NCI-H2196 (cell line): ENCODE results near the gene MYO9B.
A peak's percentile ranks its signal among the peaks of the same experiment; 100 is the strongest.
"Not testable (repeated sequence)": the region's sequence is repeated elsewhere in the genome, so short reads cannot be mapped to it uniquely, and the experiment has no call there.

Experiments
- DNase-seq: peaks from one replicate; lab custom pipeline; 2025; ENCODE audit not compliant: unreplicated experiment; lab: John Stamatoyannopoulos, UW

Gene MYO9B

DNA sequence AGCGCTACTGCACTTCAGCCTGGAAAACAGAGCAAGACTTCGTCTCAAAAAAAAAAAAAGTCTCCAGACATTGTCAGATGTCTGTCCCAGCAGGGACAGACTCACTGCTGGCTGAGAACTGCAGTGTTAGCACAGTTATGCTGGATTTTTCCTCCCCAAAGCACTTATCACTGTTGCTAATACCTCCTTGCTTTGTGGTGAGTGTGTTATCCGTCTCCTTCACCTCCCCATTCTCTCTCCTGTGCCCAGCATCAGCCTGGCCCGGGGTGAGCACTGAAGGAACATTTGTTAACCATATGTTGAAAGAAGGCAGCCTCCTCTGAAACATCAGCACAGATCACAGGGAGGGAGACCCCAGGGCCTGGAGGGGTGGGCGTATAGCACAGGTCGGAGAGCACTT is 11.3 kb downstream of the MYO9B start:
- no peak for DNase-seq

GRCh38 chr19:17088552-17088951 is 13.0 kb downstream of the MYO9B start:
- DNase-seq, result no peak

GRCh38 chr19:17090583-17090982 is 15.0 kb downstream of the MYO9B start:
- DNase-seq, result no peak

DNA sequence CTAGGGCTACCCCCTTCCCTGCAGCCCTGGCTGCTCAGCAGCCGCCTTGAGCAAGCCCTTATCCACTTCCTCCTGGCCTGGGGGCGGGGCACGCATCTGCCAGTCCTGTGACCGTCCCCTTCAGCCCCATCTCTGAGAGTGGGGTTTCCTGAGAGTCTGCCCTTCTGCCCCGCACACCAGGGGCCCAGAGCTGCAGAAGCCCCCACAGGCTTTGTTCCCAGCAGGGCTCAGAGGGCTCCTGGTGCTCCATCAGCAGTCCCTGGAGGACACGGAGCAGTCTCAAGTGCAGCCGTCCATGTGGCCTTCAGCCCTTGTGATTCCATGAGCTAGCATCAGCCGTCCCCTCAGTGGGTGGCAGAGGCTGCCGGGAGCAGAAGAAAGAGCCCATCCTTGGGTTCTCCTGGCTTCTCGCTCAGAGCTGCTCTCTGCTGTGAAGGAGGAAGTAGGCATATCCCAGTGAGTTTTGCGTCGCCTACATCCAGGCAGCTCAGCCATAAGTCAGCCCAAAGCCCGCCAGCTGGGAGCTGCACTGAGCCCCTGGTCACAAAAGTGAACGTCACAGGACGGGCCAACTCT is 16.3 kb downstream of the MYO9B start:
- no peak for DNase-seq

GRCh38 chr19:17092696-17093095 is 17.1 kb downstream of the MYO9B start:
- no peak for DNase-seq

- not testable (repeated sequence) for DNase-seq
Measured at GRCh38 chr19:17094694-17095093, 19.1 kb downstream of the MYO9B start.

DNA sequence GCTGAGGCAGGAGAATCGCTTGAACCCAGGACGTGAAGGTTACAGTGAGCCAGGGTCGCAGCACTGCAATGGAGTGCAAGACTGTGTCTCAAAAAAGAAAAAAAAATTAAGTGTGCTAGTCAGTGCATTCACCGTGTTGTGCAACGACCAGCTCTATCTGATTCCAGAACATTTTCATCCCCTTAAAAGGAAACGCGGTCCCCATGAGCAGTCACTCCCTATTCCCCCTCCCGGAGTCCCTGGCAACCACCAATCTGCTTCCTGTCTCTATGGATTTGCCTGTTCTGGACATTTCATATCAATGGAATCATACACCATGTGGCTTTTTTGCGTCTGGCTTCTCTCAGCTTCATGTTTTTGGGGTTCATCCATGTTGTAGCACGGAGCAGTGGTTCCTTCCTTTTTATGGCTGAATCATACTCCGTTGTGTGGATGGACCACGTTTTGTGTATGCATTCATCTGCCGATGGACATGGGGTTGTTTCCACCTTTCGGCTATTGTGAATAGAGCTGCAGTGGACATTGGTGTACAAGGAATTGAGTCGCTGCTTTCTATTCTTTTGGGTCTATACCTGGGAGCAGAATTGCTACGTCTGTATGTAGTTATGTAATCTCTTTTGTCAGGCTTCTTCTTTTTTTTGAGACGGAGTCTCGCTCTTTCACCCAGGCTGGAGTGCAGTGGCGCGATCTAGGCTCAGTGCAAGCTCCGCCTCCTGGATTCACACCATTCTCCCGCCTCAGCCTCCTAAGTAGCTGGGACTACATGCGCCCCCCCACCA is 19.8 kb downstream of the MYO9B start:
- DNase-seq, result no peak

- DNase-seq, result no peak
Measured at GRCh38 chr19:17097593-17098126, 22.1 kb downstream of the MYO9B start.

DNA sequence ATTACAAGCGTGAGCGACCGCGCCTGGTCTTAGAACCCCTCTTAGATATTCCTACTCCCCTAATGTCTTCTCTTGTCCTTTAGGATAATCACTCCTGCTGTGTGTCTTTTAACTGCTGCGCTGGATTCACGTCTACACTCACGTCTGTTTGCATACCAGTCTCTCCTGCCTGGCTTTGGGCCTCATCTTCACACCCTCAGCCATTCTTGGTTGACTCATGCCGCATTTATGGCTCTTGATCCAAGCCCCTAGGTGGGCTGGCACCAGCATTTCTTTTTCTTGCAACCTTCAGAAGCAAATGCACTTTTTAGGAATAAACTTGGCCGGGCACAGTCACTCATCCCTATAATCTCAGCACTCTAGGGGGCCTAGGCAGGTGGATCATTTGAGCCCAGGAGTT is 22.7 kb downstream of the MYO9B start:
- no peak for DNase-seq

DNA sequence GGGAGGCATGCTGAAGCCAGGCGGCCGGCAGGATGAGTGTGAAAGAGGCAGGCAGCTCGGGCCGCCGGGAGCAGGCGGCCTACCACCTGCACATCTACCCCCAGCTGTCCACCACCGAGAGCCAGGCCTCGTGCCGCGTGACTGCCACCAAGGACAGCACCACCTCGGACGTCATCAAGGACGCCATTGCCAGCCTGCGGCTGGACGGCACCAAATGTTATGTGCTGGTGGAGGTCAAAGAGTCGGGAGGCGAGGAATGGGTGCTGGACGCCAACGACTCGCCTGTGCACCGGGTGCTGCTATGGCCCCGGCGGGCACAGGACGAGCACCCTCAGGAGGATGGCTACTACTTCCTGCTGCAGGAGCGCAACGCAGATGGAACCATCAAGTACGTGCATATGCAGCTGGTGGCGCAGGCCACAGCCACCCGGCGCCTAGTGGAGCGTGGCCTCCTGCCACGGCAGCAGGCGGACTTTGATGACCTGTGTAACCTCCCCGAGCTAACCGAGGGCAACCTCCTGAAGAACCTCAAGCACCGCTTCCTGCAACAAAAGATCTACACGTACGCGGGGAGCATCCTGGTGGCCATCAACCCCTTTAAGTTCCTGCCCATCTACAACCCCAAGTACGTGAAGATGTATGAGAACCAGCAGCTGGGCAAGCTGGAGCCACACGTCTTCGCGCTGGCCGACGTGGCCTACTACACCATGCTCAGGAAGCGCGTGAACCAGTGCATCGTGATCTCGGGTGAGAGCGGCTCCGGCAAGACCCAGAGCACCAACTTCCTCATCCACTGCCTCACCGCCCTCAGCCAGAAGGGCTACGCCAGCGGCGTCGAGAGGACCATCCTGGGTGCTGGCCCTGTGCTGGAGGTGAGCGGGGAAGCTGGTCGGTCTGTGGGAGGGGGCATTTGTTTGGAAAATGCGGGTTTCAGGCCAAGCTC is 26.4 kb downstream of the MYO9B start:
- no peak for DNase-seq

- no peak for DNase-seq
Measured at GRCh38 chr19:17103177-17103576, 27.6 kb downstream of the MYO9B start.

- no peak for DNase-seq
Measured at GRCh38 chr19:17104679-17105078, 29.1 kb downstream of the MYO9B start.

DNA sequence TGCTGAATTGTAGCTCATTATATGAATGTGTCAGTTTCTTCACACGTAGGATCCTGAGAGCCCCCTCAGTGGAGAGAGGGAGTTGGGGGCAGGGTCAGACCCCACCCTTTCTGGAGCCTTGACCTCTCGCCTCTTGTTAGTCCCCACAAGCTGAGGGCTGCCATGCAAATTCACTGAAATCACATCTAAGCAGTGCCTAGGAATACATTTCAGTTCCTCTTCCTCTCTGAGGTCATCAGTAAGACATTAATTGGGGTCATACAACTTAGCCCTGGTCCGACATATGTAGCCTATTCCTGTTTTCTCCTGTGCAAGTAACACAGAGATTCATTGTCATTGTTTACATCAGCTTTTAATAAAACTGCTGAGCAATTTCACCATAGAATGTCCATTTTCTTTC is 30.0 kb downstream of the MYO9B start:
- no peak for DNase-seq

- not testable (repeated sequence) for DNase-seq
Measured at GRCh38 chr19:17106964-17107363, 31.4 kb downstream of the MYO9B start.

DNA sequence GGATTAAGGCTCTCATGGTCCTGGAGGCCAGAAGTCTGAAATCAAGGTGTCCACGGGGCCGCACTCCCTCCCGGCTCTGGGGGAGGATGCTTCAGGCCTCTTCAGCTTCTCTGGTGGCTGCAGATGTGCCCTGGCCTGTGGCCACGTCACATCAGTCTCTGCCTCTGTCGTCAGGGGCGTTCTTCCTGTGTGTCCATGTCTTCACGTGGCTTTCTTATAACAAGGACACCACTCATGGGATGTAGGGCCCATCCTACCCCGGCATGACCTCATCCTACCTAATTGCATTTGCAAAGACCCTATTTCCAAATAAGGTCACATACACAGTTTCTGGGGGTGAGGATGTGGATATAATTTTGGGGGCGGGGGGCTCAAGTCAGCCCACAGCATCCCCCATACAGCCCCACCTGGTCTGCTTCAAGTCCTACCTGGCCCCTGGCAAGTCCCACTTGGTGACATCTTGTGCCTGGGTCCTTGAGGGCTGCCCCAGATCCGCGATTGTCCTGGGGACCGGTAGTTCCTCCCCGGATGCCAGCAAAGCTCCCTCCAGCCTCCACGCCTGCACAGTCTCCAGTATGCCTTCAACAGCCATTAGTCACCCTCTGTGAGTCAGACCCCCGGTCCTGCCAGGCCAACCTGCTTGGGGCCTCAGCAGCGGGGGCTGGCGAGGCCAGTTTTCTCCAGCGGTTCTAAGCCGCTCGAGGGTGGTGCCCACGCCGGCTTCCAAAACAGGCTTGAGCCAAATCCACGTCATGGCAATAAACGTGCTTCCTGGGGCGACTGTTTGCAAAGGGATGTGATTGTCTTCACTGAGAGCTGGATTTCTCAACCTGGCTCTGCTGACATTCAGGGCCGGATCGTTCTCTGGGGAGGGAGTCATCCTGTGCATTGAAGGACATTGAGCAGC is 32.2 kb downstream of the MYO9B start:
- DNase-seq, result peak; percentile 35

GRCh38 chr19:17108453-17108784 is 32.8 kb downstream of the MYO9B start:
- DNase-seq, result no peak

DNA sequence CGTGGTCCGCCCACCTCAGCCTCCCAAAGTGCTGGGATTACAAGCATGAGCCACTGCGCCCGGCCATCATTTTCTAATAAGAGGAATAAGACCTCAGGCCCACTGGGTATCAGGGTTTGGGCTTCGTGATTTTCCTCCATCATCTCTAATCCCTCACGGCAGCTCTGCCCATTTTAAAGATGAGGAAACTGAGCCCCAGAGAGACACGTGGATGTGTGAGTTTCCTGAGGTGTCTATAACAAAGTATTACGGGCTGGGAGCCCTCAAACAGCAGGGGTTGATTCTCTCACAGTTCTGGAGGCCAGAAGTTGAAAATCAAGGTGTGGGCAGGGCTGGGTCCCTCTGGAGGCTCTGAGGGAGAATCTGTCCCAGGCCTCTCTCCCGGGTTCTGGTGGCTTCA is 33.7 kb downstream of the MYO9B start:
- no peak for DNase-seq

- no peak for DNase-seq
Measured at GRCh38 chr19:17109962-17110598, 34.5 kb downstream of the MYO9B start.

DNA sequence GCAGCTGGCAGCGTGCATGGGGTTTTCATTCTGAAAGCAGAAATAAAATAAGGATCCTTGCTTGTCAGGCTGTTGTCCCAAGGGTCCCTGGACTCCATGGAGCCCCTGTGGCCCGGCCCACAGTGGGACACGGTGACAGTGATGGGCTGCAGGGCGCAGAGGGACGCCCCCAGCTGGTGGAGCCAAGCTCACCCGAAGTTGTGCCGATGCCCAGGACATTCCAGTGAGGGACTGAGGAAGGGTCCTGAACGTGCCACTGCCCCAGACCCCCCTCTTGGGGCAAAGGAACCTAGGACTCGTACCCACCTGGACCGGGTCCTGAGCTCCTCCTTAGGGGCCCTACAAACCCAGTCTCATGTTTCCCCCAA is 35.0 kb downstream of the MYO9B start:
- DNase-seq, result no peak

DNA sequence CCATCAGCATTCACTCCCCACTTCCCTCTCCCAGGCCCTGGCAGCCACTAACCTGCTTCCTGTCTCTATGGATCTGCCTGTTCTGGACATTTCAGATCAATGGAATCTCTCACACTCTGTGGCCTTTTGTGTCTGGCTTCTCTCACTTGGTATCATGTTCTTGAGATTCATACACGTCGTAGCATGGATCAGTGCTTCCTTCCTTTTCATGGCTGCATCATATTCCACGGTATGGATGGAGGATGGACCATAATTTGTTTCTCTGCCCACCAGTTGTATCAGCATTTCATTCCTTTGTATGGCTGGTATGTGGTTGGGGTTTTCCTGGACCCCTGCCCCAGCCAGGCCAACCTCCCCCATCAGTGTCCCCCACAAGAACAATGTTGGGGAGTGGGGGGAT is 36.2 kb downstream of the MYO9B start:
- no peak for DNase-seq
